Endothelial cell of umbilical vein (primary cell): Measurements from ENCODE around the gene C1QL2. TPM values are rescaled to one million over a fixed set of nuclear protein-coding genes. Genes with fewer than 3 reads are reported as not detected.
A peak's percentile ranks its signal among the peaks of the same experiment; 100 is the strongest.

Experiments
- BruUV-seq: library from RNA; stranded (reverse); fragments of 400-500 nt; replicated peaks from 2 replicates; lab custom pipeline; 2021; lab: Mats Ljungman, UMichigan
- CTCF ChIA-PET: fragments of 300-600, 350-600 bp; sonication (Branson Sonifier 250); formaldehyde crosslinking; loops from one replicate; lab custom pipeline; 2021; ENCODE audit warnings: antibody characterized with exemption, inconsistent platforms; lab: Charles Lee
- POLR2A ChIA-PET: fragments of 300-600, 350-600 bp; sonication (Branson Sonifier 250); formaldehyde crosslinking; loops from one replicate; lab custom pipeline; 2021; ENCODE audit warnings: antibody characterized with exemption, inconsistent platforms; lab: Charles Lee
- DNase-seq: peaks from one replicate; pipeline ENCODE4 v3.0.0-alpha.2; 2011; ENCODE audit warnings: low read depth, low spot score
- FAIRE-seq: peaks from 2 replicates; lab custom pipeline; 2011; peaks lifted over from hg19 to GRCh38; lab: Jason Lieb, UNC
- H2AFZ ChIP-seq: 2 replicates; pipeline ENCODE4 v1.6.0; 2012; ENCODE audit warnings: low read depth, low read length, control low read depth, inconsistent platforms
- H3K27ac ChIP-seq: 2 replicates; pipeline ENCODE4 v1.5.1; 2011; ENCODE audit warnings: low read depth, mild to moderate bottlenecking, control low read depth, low read length, moderate library complexity; ENCODE audit not compliant: insufficient read depth
- H3K27me3 ChIP-seq, 2 experiments: 2 replicates each; pipeline versions ENCODE4 v1.6.0 to v1.6.1; 2011; ENCODE audit warnings: low read length in 2 of 2, mixed read lengths in 1 of 2; ENCODE audit not compliant: control insufficient read depth in 2 of 2, insufficient read depth in 2 of 2
- H3K36me3 ChIP-seq, 2 experiments: 2 replicates in 1 of 2; 3 replicates in 1 of 2; pipeline ENCODE4 v1.5.1; 2011; ENCODE audit warnings: low read length in 2 of 2, mild to moderate bottlenecking in 1 of 2, moderate library complexity in 1 of 2; ENCODE audit not compliant: control insufficient read depth in 2 of 2, insufficient read depth in 2 of 2; ENCODE audit errors: extremely low read depth in 1 of 2
- H3K4me1 ChIP-seq: 3 replicates; pipeline ENCODE4 v1.5.1; 2011; ENCODE audit warnings: mild to moderate bottlenecking, low read length; ENCODE audit not compliant: control insufficient read depth, insufficient read depth; ENCODE audit errors: extremely low read depth
- H3K4me2 ChIP-seq: 2 replicates; pipeline ENCODE4 v1.6.1; 2011; ENCODE audit warnings: low read length, control low read depth, mixed read lengths; ENCODE audit not compliant: insufficient read depth
- H3K4me3 ChIP-seq, 3 experiments: fragments of 200-600 bp in 1 of 3; sonication (generic), shearing (Covaris generic) in 1 of 3; replicated peaks in 1 of 3; 2 replicates each; pipeline ENCODE4 v1.5.1; 2011 to 2016; ENCODE audit warnings: control low read depth in 3 of 3, low read length in 3 of 3, mild to moderate bottlenecking in 2 of 3, inconsistent platforms in 1 of 3, low read depth in 1 of 3, moderate library complexity in 1 of 3; ENCODE audit not compliant: insufficient read depth in 1 of 3
- H3K79me2 ChIP-seq: 2 replicates; pipeline ENCODE4 v1.6.0; 2012; ENCODE audit warnings: low read length, inconsistent platforms; ENCODE audit not compliant: control insufficient read depth, insufficient read depth
- H3K9ac ChIP-seq: replicated peaks from 2 replicates; pipeline ENCODE3; 2011; ENCODE audit warnings: low read length, control low read depth; ENCODE audit not compliant: insufficient read depth; ENCODE audit errors: extremely low read depth
- H3K9me1 ChIP-seq: replicated peaks from 3 replicates; pipeline ENCODE4 v1.6.0; 2011; ENCODE audit warnings: mild to moderate bottlenecking, low read length; ENCODE audit not compliant: control insufficient read depth, insufficient read depth; ENCODE audit errors: extremely low read depth
- H3K9me3 ChIP-seq: replicated peaks from 2 replicates; pipeline ENCODE4 v1.5.1; 2012; ENCODE audit warnings: low read length, inconsistent platforms; ENCODE audit not compliant: control insufficient read depth, insufficient read depth
- H4K20me1 ChIP-seq: replicated peaks from 2 replicates; pipeline ENCODE3; 2011; ENCODE audit warnings: mild to moderate bottlenecking, low read length; ENCODE audit not compliant: control insufficient read depth, insufficient read depth; ENCODE audit errors: extremely low read depth
- CTCF ChIP-seq, 2 donors: IDR thresholded peaks; 1 replicate in 1 of 2; 2 replicates in 1 of 2; pipeline ENCODE4 v1.5.1; 2011; ENCODE audit warnings: low read length in 2 of 2, mild to moderate bottlenecking in 2 of 2, moderate library complexity in 2 of 2, control low read depth in 1 of 2, inconsistent platforms in 1 of 2, low read depth in 1 of 2; ENCODE audit not compliant: insufficient read depth in 1 of 2; ENCODE audit errors: extremely low read depth in 1 of 2
- EZH2 ChIP-seq: IDR thresholded peaks from 2 replicates; pipeline ENCODE4 v1.6.1; 2012; ENCODE audit warnings: borderline replicate concordance, low read depth, mild to moderate bottlenecking, moderate library complexity, low read length, inconsistent platforms; ENCODE audit not compliant: severe bottlenecking
- FOS ChIP-seq: IDR thresholded peaks from 2 replicates; pipeline ENCODE4 v1.6.1; 2011; ENCODE audit warnings: mild to moderate bottlenecking, low read length, moderate library complexity, borderline replicate concordance; ENCODE audit not compliant: insufficient read depth
- GATA2 ChIP-seq: IDR thresholded peaks from 2 replicates; pipeline ENCODE4 v1.7.0; 2011; ENCODE audit warnings: low read depth, mild to moderate bottlenecking, moderate library complexity, mixed read lengths, low read length; ENCODE audit not compliant: insufficient read length, insufficient read depth
- JUN ChIP-seq: IDR thresholded peaks from 2 replicates; pipeline ENCODE4 v1.6.1; 2011; ENCODE audit warnings: borderline replicate concordance, low read depth; ENCODE audit not compliant: insufficient read length, insufficient read depth
- MYC ChIP-seq: IDR thresholded peaks from one replicate; pipeline ENCODE4 v1.6.1; 2011; ENCODE audit warnings: mild to moderate bottlenecking, low read depth, low read length
- POLR2A ChIP-seq: IDR thresholded peaks from 2 replicates; pipeline ENCODE4 v1.6.1; 2012; ENCODE audit warnings: low read depth, mild to moderate bottlenecking, control low read depth, low read length
- dilution Hi-C: fragments of 300-500 bp; cut with MboI; formaldehyde crosslinking; loops from one replicate; pipeline ENCODE4 v1.15.0; 2019; ENCODE audit warnings: low sequenced_read_pairs; ENCODE audit not compliant: extremely low pct_ligation_motif_present
- intact Hi-C: fragments of 100-400 bp; cut with micrococcal nuclease; formaldehyde crosslinking; loops from one replicate; pipeline ENCODE4 v1.10.0; 2022
- polyA plus RNA-seq, 4 experiments: library from polyadenylated mRNA; depleted of rRNA in 3 of 4; stranded (reverse) in 3 of 4; unstranded in 1 of 4; fragments of >200 nt; gene quantifications; 2 replicates each; pipeline versions ENCODE4 v1.2.1 to v1.2.3, GENCODE V29; 2011 to 2012; ENCODE audit warnings: missing spikeins in 1 of 4
- total RNA-seq: library from RNA; stranded (reverse); gene quantifications from 2 replicates; pipeline ENCODE4 v1.2.3, GENCODE V29; 2021
- TF ChIP-seq, protein P1 (sequence below): IDR thresholded peaks from 2 replicates; pipeline ENCODE4 v1.6.1; 2011; ENCODE audit not compliant: insufficient read depth, insufficient read length

Gene C1QL2
- total and polyA plus RNA-seq, 2 donors (not counting 3 experiments of a cell fraction or from before 2014, with no cell fraction given): not detected

GRCh38 chr2:119126650-119127049 is 31.9 kb downstream of the C1QL2 start:
- FAIRE-seq: no peak
- Histone ChIP-seq H3K4me1 (no peaks in the 10 kb centered on the region), H4K20me1 (no peaks in the 10 kb centered on the region), H3K9me1 (no peaks in the 10 kb centered on the region), H2AFZ (peak overlapping the region; percentile 44), H3K4me3 (no peak overlapping the region), H3K9ac (no peak overlapping the region), H3K27me3 (no peaks in the 10 kb centered on the region), H3K9me3 (no peaks in the 10 kb centered on the region), H3K4me2 (no peak overlapping the region), H3K79me2 (no peaks in the 10 kb centered on the region), H3K36me3 (no peaks in the 10 kb centered on the region), H3K27ac (no peak overlapping the region)
- dilution Hi-C loops (no loop called here), intact Hi-C loops (loop anchor here (1.0 kb wide), 1 partner anchor 244 kb away; no protein-coding TSS in a partner anchor)
- ChIA-PET POLR2A (no interaction called here), CTCF (interaction anchor here (0.6 to 1.3 kb wide), 2 partner anchors 22 to 245 kb away, joined by 3 read pairs; no protein-coding TSS in a partner anchor)
- peak; percentile 38 to 54 for TF ChIP-seq CTCF (IDR thresholded peaks at IDR 0.05; ENCODE audit: extremely low read depth in 1 of 2, insufficient read depth in 1 of 2, low read depth in 1 of 2, low read length in 2 of 2)
- TF ChIP-seq, protein P1, sequence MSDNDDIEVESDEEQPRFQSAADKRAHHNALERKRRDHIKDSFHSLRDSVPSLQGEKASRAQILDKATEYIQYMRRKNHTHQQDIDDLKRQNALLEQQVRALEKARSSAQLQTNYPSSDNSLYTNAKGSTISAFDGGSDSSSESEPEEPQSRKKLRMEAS: no peak
- TF ChIP-seq GATA2: no peak
- TF ChIP-seq FOS: no peak
- no peak for TF ChIP-seq JUN
- no peak for TF ChIP-seq EZH2
- TF ChIP-seq POLR2A: no peak
- TF ChIP-seq MYC: no peak
- BruUV-seq: no TSS peak
- DNase-seq: no peak
